HL-60 (cell line): ENCODE results near the gene ABCD3.

Experiments used
- DNase-seq, 2 experiments: peaks; one replicate each; pipeline ENCODE4 v3.0.0-alpha.2; 2010 to 2020; ENCODE audit warnings: low read depth in 1 of 2, low spot score in 1 of 2
- H3K27ac ChIP-seq: fragments of 250-450 bp; sonication (Bioruptor Pico); replicated peaks from 2 replicates; pipeline ENCODE4 v1.5.1; 2020; ENCODE audit warnings: mild to moderate bottlenecking, moderate library complexity
- H3K27me3 ChIP-seq: fragments of 250-450 bp; sonication (Bioruptor Pico); 2 replicates; pipeline ENCODE4 v1.5.1; 2021; ENCODE audit warnings: mild to moderate bottlenecking, moderate library complexity; ENCODE audit not compliant: insufficient read depth, poor library complexity, severe bottlenecking
- H3K4me3 ChIP-seq: replicated peaks from 2 replicates; pipeline ENCODE4 v1.5.1; 2011; ENCODE audit warnings: mild to moderate bottlenecking, control low read depth, low read length; ENCODE audit not compliant: insufficient read depth
- GABPA ChIP-seq: IDR thresholded peaks from 2 replicates; pipeline ENCODE4 v1.6.1; 2012; ENCODE audit warnings: low read depth
- POLR2AphosphoS5 ChIP-seq: IDR thresholded peaks from 2 replicates; pipeline ENCODE4 v1.6.1; 2012; ENCODE audit warnings: low read depth
- SPI1 ChIP-seq: IDR thresholded peaks from 2 replicates; pipeline ENCODE4 v1.6.1; 2012; ENCODE audit warnings: low read depth, mild to moderate bottlenecking, borderline replicate concordance
- TF ChIP-seq, protein P1 (sequence below): IDR thresholded peaks from one replicate; pipeline ENCODE4 v1.5.1; 2011; ENCODE audit warnings: low read length, control low read depth, inconsistent platforms; ENCODE audit not compliant: insufficient read depth
- TF ChIP-seq, protein P2 (sequence below): IDR thresholded peaks from 2 replicates; pipeline ENCODE4 v1.6.1; 2012; ENCODE audit warnings: low read depth; ENCODE audit not compliant: insufficient replicate concordance

ABCD3 gene

DNA sequence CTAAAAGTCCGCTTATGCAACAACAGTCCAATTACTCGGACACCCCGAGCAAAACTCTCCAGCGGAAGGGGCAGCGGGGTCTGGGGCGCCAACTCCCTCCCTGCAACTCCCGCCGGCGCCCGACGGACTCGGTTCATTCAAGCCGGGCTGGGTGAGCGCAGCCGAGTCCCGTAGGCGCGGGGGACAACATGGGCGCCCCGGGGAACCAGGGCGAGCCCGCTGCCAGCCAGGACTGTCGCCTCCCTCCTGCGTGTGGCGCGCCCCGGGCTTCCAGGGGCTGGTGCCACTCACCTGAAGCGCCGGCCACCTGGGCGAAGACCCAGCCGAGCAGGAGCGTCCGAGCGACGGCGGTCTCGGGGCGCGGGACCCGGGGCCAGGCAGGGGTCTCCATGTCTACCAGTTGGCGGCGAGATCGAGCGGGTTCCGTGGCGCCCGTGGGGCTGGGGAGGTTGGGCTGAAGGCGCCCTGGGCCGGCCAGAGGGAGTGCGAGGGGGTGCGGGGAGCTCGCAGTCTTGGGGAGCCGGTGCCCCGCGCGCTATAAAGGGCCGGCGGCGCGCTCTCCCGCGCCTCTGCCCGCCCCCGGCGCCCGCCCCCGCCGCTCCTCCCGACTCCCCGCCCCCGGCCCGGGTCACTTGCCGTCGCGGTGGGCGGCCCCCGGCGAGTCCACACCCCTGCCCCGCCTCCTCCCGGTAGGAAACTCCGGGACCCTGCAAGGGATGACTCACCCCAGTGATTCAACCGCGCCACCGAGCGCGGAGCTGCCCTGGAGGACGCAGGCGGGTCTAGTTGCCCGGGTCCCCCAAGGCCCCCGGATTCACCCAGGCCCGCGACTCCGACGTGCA is 123.3 kb downstream of the ABCD3 start, which contains the start of gene F3:
Gene F3, minus strand, starts transcription at position 514 of the 842 bp plus-strand sequence. Its CDS starts 123 bp downstream, at position 391.
- Histone ChIP-seq H3K27ac (peak within 1 kb of the TSS; percentile 72), H3K4me3 (peak within 1 kb of the TSS; percentile 85)
- peak; percentile 67 to 82 for DNase-seq

DNA sequence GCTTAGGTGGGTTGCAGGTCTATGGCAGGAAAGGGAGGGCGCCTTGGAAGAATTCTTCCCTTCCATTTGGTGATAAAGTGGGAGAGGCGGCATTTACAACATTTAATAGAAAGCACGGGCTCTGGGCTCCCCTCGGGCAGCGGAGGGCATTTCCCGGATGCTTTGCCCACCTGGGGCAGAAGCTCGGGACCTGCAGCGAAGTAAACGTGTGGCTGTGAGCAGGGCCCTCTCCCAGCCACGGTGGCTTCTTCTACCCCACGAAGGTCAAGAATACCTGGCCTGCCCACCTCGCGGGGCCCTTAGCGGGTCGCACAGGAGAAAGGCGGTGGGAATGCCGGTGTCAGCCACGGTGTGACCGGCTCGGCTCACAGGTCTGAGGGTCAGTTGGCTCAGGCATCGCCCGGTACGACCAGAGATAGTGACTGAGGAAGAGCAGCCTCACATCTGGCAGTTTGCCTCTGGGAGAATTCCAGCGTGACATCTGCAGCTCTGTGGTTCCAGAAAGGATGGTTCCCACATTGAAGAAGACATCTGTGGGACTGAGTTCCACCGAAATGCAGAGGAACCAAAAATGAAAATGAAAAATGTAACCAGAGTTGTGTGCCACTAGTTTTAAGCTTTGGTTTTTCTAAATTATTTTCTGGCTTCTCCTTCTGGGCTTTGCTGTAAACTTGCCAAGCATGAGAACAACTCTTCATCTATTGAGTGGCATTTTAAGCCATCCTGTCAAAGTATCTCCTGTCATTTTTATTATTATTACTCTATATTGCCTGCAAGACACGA is 124.1 kb downstream of the ABCD3 start:
- H3K27me3 ChIP-seq: no peaks in the 10 kb centered on the region
- peak overlapping the region; percentile 40 for H3K27ac ChIP-seq
- DNase-seq: no peak
- TF ChIP-seq, protein P1, sequence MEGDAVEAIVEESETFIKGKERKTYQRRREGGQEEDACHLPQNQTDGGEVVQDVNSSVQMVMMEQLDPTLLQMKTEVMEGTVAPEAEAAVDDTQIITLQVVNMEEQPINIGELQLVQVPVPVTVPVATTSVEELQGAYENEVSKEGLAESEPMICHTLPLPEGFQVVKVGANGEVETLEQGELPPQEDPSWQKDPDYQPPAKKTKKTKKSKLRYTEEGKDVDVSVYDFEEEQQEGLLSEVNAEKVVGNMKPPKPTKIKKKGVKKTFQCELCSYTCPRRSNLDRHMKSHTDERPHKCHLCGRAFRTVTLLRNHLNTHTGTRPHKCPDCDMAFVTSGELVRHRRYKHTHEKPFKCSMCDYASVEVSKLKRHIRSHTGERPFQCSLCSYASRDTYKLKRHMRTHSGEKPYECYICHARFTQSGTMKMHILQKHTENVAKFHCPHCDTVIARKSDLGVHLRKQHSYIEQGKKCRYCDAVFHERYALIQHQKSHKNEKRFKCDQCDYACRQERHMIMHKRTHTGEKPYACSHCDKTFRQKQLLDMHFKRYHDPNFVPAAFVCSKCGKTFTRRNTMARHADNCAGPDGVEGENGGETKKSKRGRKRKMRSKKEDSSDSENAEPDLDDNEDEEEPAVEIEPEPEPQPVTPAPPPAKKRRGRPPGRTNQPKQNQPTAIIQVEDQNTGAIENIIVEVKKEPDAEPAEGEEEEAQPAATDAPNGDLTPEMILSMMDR: no peak
- no peak for TF ChIP-seq POLR2AphosphoS5
- no peak for TF ChIP-seq SPI1
- TF ChIP-seq, protein P2, sequence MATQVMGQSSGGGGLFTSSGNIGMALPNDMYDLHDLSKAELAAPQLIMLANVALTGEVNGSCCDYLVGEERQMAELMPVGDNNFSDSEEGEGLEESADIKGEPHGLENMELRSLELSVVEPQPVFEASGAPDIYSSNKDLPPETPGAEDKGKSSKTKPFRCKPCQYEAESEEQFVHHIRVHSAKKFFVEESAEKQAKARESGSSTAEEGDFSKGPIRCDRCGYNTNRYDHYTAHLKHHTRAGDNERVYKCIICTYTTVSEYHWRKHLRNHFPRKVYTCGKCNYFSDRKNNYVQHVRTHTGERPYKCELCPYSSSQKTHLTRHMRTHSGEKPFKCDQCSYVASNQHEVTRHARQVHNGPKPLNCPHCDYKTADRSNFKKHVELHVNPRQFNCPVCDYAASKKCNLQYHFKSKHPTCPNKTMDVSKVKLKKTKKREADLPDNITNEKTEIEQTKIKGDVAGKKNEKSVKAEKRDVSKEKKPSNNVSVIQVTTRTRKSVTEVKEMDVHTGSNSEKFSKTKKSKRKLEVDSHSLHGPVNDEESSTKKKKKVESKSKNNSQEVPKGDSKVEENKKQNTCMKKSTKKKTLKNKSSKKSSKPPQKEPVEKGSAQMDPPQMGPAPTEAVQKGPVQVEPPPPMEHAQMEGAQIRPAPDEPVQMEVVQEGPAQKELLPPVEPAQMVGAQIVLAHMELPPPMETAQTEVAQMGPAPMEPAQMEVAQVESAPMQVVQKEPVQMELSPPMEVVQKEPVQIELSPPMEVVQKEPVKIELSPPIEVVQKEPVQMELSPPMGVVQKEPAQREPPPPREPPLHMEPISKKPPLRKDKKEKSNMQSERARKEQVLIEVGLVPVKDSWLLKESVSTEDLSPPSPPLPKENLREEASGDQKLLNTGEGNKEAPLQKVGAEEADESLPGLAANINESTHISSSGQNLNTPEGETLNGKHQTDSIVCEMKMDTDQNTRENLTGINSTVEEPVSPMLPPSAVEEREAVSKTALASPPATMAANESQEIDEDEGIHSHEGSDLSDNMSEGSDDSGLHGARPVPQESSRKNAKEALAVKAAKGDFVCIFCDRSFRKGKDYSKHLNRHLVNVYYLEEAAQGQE: no peak
- no peak for TF ChIP-seq GABPA
- H3K4me3 ChIP-seq: peak overlapping the region; percentile 85

More for the DNA sequence above, 123.3 kb downstream of the ABCD3 start, which contains the start of gene F3:
- H3K27me3 ChIP-seq: no peaks in the 10 kb centered on the region
- TF ChIP-seq, protein P2: no peak
- no peak for TF ChIP-seq SPI1
- no peak for TF ChIP-seq POLR2AphosphoS5
- TF ChIP-seq, protein P1: no peak
- no peak for TF ChIP-seq GABPA

DNA sequence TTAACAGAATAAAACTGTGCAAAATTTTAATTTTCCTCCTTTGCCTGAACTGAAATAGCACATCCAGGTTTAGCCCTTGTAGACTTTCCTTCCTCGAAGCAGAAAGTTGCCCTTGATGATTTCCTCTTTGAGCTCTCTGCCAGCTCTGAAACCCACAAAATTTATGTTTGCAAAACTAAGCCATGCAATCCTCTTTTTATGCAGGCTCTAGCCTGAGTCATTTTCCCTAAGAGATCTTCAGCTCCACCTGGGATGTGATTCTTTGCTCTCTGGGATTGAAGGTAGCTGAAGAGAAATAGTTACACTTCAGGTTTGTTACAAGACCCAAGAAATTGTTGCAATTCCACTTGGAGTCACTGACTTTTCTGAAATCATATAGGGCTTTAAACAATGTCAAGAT is 124.8 kb downstream of the ABCD3 start:
- no peak overlapping the region for H3K4me3 ChIP-seq
- H3K27ac ChIP-seq: no peak overlapping the region
- DNase-seq: peak in 1 of 2 experiments; percentile 28
- H3K27me3 ChIP-seq: no peaks in the 10 kb centered on the region
- TF ChIP-seq POLR2AphosphoS5 (no peak), SPI1 (peak; percentile 18; the same call in 1 of the 2 replicates)
- TF ChIP-seq, protein P1: no peak
